Astrocyte (in vitro differentiated cells and primary cell): ENCODE results near the gene DDX46. TPM values are rescaled to one million over a fixed set of nuclear protein-coding genes. Genes with fewer than 3 reads are reported as not detected.

Experiments used
- DNase-seq: peaks from one replicate; pipeline ENCODE4 v3.0.0-alpha.2; 2010; ENCODE audit warnings: low read depth
- FAIRE-seq: peaks from 2 replicates; lab custom pipeline; 2011; peaks lifted over from hg19 to GRCh38; lab: Jason Lieb, UNC
- H2AFZ ChIP-seq: 2 replicates; pipeline ENCODE4 v1.6.0; 2012; ENCODE audit warnings: low read depth, low read length, inconsistent platforms
- H3K27ac ChIP-seq: 2 replicates; pipeline ENCODE4 v1.5.1; 2011; ENCODE audit warnings: low read depth, low read length, inconsistent platforms
- H3K27me3 ChIP-seq: 2 replicates; pipeline ENCODE4 v1.6.0; 2011; ENCODE audit warnings: low read length, inconsistent platforms; ENCODE audit not compliant: insufficient read depth
- H3K36me3 ChIP-seq: 2 replicates; pipeline ENCODE4 v1.5.1; 2011; ENCODE audit warnings: low read length, inconsistent platforms; ENCODE audit not compliant: insufficient read depth
- H3K4me1 ChIP-seq: 2 replicates; pipeline ENCODE4 v1.5.1; 2011; ENCODE audit warnings: low read length, inconsistent platforms; ENCODE audit not compliant: insufficient read depth
- H3K4me2 ChIP-seq: 2 replicates; pipeline ENCODE4 v1.6.0; 2012; ENCODE audit warnings: low read length, inconsistent platforms
- H3K4me3 ChIP-seq: 2 replicates; pipeline ENCODE4 v1.5.1; 2011; ENCODE audit warnings: low read depth, mild to moderate bottlenecking, low read length, inconsistent platforms; ENCODE audit not compliant: insufficient read depth
- H3K79me2 ChIP-seq: 2 replicates; pipeline ENCODE4 v1.6.0; 2012; ENCODE audit warnings: mild to moderate bottlenecking, low read length, inconsistent platforms; ENCODE audit not compliant: insufficient read depth
- H3K9ac ChIP-seq: 2 replicates; pipeline ENCODE4 v1.6.0; 2012; ENCODE audit warnings: mild to moderate bottlenecking, low read length, inconsistent platforms
- H3K9me3 ChIP-seq: 2 replicates; pipeline ENCODE4 v1.5.1; 2012; ENCODE audit warnings: low read depth, mild to moderate bottlenecking, low read length, inconsistent platforms; ENCODE audit not compliant: insufficient read depth
- H4K20me1 ChIP-seq: 2 replicates; pipeline ENCODE4 v1.6.0; 2012; ENCODE audit warnings: low read length, inconsistent platforms; ENCODE audit not compliant: insufficient read depth
- H3K27ac Mint-ChIP-seq: one replicate; pipeline ENCODE4 v1.8.0; 2021; ENCODE audit warnings: mild to moderate bottlenecking, mixed read lengths; ENCODE audit not compliant: unreplicated experiment
- H3K27me3 Mint-ChIP-seq: one replicate; pipeline ENCODE4 v1.8.0; 2021; ENCODE audit warnings: low read depth, mixed read lengths; ENCODE audit not compliant: unreplicated experiment
- H3K36me3 Mint-ChIP-seq: one replicate; pipeline ENCODE4 v1.8.0; 2021; ENCODE audit warnings: low read depth, mixed read lengths; ENCODE audit not compliant: unreplicated experiment
- H3K4me1 Mint-ChIP-seq: one replicate; pipeline ENCODE4 v1.8.0; 2021; ENCODE audit warnings: low read depth, mixed read lengths; ENCODE audit not compliant: unreplicated experiment
- H3K4me3 Mint-ChIP-seq: one replicate; pipeline ENCODE4 v1.8.0; 2021; ENCODE audit warnings: mild to moderate bottlenecking, moderate library complexity, mixed read lengths; ENCODE audit not compliant: unreplicated experiment
- H3K9me3 Mint-ChIP-seq: one replicate; pipeline ENCODE4 v1.8.0; 2021; ENCODE audit warnings: mild to moderate bottlenecking, mixed read lengths; ENCODE audit not compliant: unreplicated experiment
- CTCF ChIP-seq: IDR thresholded peaks from 2 replicates; pipeline ENCODE4 v1.5.1; 2011; ENCODE audit warnings: low read depth, mild to moderate bottlenecking, inconsistent platforms, low read length, moderate library complexity; ENCODE audit not compliant: insufficient read depth
- EZH2 ChIP-seq: IDR thresholded peaks from 2 replicates; pipeline ENCODE4 v1.6.1; 2012; ENCODE audit warnings: mild to moderate bottlenecking, low read length, inconsistent platforms; ENCODE audit not compliant: insufficient read depth
- total RNA-seq: library from RNA; stranded (reverse); gene quantifications from 2 replicates; pipeline ENCODE4 v1.2.1, GENCODE V29; 2021

The DDX46 gene
- total RNA-seq, 1 donor from 2014 or later, result 43.6 TPM

- no peak overlapping the region for H2AFZ ChIP-seq
- peaks cover 57% of the 10 kb centered on the region for H3K79me2 ChIP-seq
- H4K20me1 ChIP-seq, result peaks cover 54% of the 10 kb centered on the region
- H3K27me3 Mint-ChIP-seq, result no peaks in the 10 kb centered on the region
- H3K9me3 ChIP-seq, result no peaks in the 10 kb centered on the region
- FAIRE-seq (no peak), DNase-seq (no peak)
- H3K36me3 ChIP-seq, result peaks cover 50% of the 10 kb centered on the region
- H3K9ac ChIP-seq, result no peak overlapping the region
- H3K27ac ChIP-seq, result no peak overlapping the region
- no peaks in the 10 kb centered on the region for H3K9me3 Mint-ChIP-seq
- H3K4me3 Mint-ChIP-seq, result no peak overlapping the region
- H3K4me1 ChIP-seq, result no peaks in the 10 kb centered on the region
- no peak overlapping the region for H3K4me3 ChIP-seq
- TF ChIP-seq CTCF (no peak), EZH2 (no peak)
- peaks cover 8% of the 10 kb centered on the region for H3K36me3 Mint-ChIP-seq
- H3K27me3 ChIP-seq, result no peaks in the 10 kb centered on the region
- no peak overlapping the region for H3K4me2 ChIP-seq
- peaks cover 3% of the 10 kb centered on the region for H3K4me1 Mint-ChIP-seq
- no peak overlapping the region for H3K27ac Mint-ChIP-seq
Measured at GRCh38 chr5:134857401-134857800, 98.8 kb downstream of the DDX46 start.

GRCh38 chr5:134864707-134865106 lies 106.1 kb downstream of the DDX46 start:
- H4K20me1 ChIP-seq, result peaks cover 6% of the 10 kb centered on the region
- peaks cover 11% of the 10 kb centered on the region for H3K36me3 ChIP-seq
- DNase-seq (no peak), FAIRE-seq (no peak)
- no peaks in the 10 kb centered on the region for H3K4me1 Mint-ChIP-seq
- peaks cover 5% of the 10 kb centered on the region for H3K36me3 Mint-ChIP-seq
- no peaks in the 10 kb centered on the region for H3K4me1 ChIP-seq
- H3K9me3 Mint-ChIP-seq, result no peaks in the 10 kb centered on the region
- H3K27me3 ChIP-seq, result no peaks in the 10 kb centered on the region
- no peaks in the 10 kb centered on the region for H3K79me2 ChIP-seq
- no peaks in the 10 kb centered on the region for H3K27me3 Mint-ChIP-seq
- H3K4me3 ChIP-seq, result no peak overlapping the region
- no peak overlapping the region for H3K4me2 ChIP-seq
- no peak overlapping the region for H3K27ac ChIP-seq
- TF ChIP-seq EZH2, result no peak
- no peak for TF ChIP-seq CTCF
- no peak overlapping the region for H3K27ac Mint-ChIP-seq
- H3K4me3 Mint-ChIP-seq, result no peak overlapping the region
- no peak overlapping the region for H3K9ac ChIP-seq
- H3K9me3 ChIP-seq, result no peaks in the 10 kb centered on the region
- no peak overlapping the region for H2AFZ ChIP-seq

GRCh38 chr5:134873494-134873893 lies 114.9 kb downstream of the DDX46 start:
- Histone ChIP-seq H3K27me3 (no peaks in the 10 kb centered on the region), H3K9me3 (no peaks in the 10 kb centered on the region), H2AFZ (peak overlapping the region; percentile 96), H4K20me1 (peaks cover 16% of the 10 kb centered on the region), H3K4me3 (peak overlapping the region; percentile 74), H3K4me1 (peaks cover 6% of the 10 kb centered on the region), H3K4me2 (peak overlapping the region; percentile 88), H3K9ac (peak overlapping the region; percentile 97), H3K36me3 (no peaks in the 10 kb centered on the region), H3K79me2 (peaks cover 24% of the 10 kb centered on the region), H3K27ac (peak overlapping the region; percentile 96)
- FAIRE-seq, result no peak
- no peaks in the 10 kb centered on the region for H3K9me3 Mint-ChIP-seq
- H3K4me3 Mint-ChIP-seq, result peak overlapping the region; percentile 96
- TF ChIP-seq EZH2, result no peak
- H3K27ac Mint-ChIP-seq, result peak overlapping the region; percentile 72
- peaks cover 3% of the 10 kb centered on the region for H3K36me3 Mint-ChIP-seq
- H3K4me1 Mint-ChIP-seq, result peaks cover 18% of the 10 kb centered on the region
- no peak for DNase-seq
- no peaks in the 10 kb centered on the region for H3K27me3 Mint-ChIP-seq
